Activated T-helper 17 cell treated with anti-CD3 and anti-CD28 coated beads, Interleukin-2, amount 50 U/mL, for 72 hours (primary cell): Measurements from ENCODE around the gene CSNK1G1. TPM values are rescaled to one million over a fixed set of nuclear protein-coding genes. Genes with fewer than 3 reads are reported as not detected.
"Not testable (repeated sequence)": the region's sequence is repeated elsewhere in the genome, so short reads cannot be mapped to it uniquely, and the experiment has no call there.

Experiments used
- ATAC-seq: fragments of 150-1000 bp; cut with Tn5 transposase; replicated peaks from 2 replicates; pipeline ENCODE4 v1.10.0; 2021; ENCODE audit warnings: mild to moderate bottlenecking, moderate library complexity
- H3K27ac Mint-ChIP-seq: one replicate; pipeline ENCODE4 v1.8.0; 2022; ENCODE audit warnings: mixed read lengths
- H3K27me3 Mint-ChIP-seq: one replicate; pipeline ENCODE4 v1.8.0; 2022; ENCODE audit warnings: mixed read lengths
- H3K36me3 Mint-ChIP-seq: one replicate; pipeline ENCODE4 v1.8.0; 2022; ENCODE audit warnings: low read depth, mild to moderate bottlenecking, mixed read lengths
- H3K4me1 Mint-ChIP-seq: one replicate; pipeline ENCODE4 v1.8.0; 2022; ENCODE audit warnings: mixed read lengths
- H3K4me3 Mint-ChIP-seq: one replicate; pipeline ENCODE4 v1.8.0; 2022; ENCODE audit warnings: mild to moderate bottlenecking, mixed read lengths
- H3K9me3 Mint-ChIP-seq: one replicate; pipeline ENCODE4 v1.8.0; 2022; ENCODE audit warnings: mixed read lengths
- total RNA-seq, 2 donors: library from RNA; stranded (reverse); gene quantifications; one replicate each; pipeline ENCODE4 v1.2.3, GENCODE V29; 2022

CSNK1G1 gene
- total RNA-seq, 2 donors from 2014 or later = 34.5 to 38.0 TPM

- peaks cover 47% of the 10 kb centered on the region for H3K36me3 Mint-ChIP-seq
- ATAC-seq, H3K4me1 Mint-ChIP-seq, H3K9me3 Mint-ChIP-seq, H3K27ac Mint-ChIP-seq, H3K27me3 Mint-ChIP-seq, H3K4me3 Mint-ChIP-seq: not testable (repeated sequence)
These were observed 15.4 kb upstream of the CSNK1G1 start for GRCh38 chr15:64371383-64371782.

GRCh38 chr15:64369078-64369607, 13.2 kb upstream of the CSNK1G1 start:
- ATAC-seq = no peak
- Mint-ChIP-seq H3K9me3 (no peaks in the 10 kb centered on the region), H3K36me3 (peaks cover 39% of the 10 kb centered on the region), H3K4me3 (no peak overlapping the region), H3K27ac (no peak overlapping the region), H3K4me1 (no peaks in the 10 kb centered on the region), H3K27me3 (no peaks in the 10 kb centered on the region)

GRCh38 chr15:64361259-64361658, 5.3 kb upstream of the CSNK1G1 start:
- Mint-ChIP-seq H3K9me3 (no peaks in the 10 kb centered on the region), H3K27ac (no peak overlapping the region), H3K4me1 (peaks cover 5% of the 10 kb centered on the region), H3K4me3 (no peak overlapping the region), H3K36me3 (peaks cover 16% of the 10 kb centered on the region), H3K27me3 (no peaks in the 10 kb centered on the region)
- no peak for ATAC-seq

DNA sequence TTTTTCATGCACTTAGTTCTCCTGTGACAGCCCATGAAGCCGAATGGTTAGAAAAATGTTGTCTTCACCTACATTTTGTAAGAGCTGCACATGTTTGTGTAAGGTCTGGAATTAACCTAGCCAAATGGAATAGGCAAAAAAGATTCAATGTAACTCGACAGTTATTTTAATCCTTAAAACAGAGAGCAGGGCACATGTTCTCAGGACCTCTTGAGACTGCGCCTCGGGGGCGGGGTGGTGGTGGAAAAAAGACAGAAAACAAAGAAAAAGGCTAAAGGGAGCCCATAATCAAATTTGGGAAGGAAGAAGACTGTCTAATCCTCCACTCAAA, 702 bp upstream of the CSNK1G1 start:
- Mint-ChIP-seq H3K4me1 (peaks cover 13% of the 10 kb centered on the region), H3K4me3 (peak overlapping the region; percentile 93), H3K27me3 (no peaks in the 10 kb centered on the region), H3K9me3 (no peaks in the 10 kb centered on the region), H3K27ac (peak overlapping the region; percentile 94), H3K36me3 (peaks cover 17% of the 10 kb centered on the region)
- ATAC-seq = no peak

DNA sequence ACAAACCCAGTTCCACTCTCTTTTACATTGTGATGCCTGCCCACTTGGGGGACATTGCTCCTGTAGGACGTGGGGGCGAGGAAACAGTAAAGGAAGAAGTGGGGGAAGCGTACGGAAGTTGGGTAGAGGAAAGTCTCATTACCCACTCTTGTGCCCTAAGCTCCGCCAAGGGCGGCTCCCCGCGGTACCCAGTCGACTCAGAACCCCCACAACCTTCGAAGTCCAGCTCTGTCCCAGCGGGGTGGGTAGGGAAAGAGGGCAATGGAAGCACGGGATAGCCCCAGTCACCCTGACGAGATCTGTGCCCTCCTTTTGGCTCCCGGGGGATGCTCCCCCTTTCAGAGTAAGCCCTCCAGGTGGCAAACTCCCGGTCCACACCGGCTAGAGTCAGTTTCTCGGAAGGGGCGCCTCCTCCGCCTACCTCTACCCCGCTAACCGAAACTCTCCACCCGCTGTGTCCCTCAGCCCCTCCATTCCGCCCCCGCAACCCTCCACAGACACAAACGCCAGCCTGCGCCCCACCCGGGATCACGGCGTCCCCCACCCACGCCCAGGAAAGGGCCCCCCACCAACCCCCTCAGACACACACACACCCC, 527 bp downstream of the CSNK1G1 start:
- H3K4me1 Mint-ChIP-seq = peaks cover 13% of the 10 kb centered on the region
- H3K4me3 Mint-ChIP-seq = peak overlapping the region; percentile 93
- ATAC-seq = peak; percentile 29
- peak overlapping the region; percentile 94 for H3K27ac Mint-ChIP-seq
- H3K27me3 Mint-ChIP-seq = no peaks in the 10 kb centered on the region
- H3K9me3 Mint-ChIP-seq = no peaks in the 10 kb centered on the region
- peaks cover 26% of the 10 kb centered on the region for H3K36me3 Mint-ChIP-seq

DNA sequence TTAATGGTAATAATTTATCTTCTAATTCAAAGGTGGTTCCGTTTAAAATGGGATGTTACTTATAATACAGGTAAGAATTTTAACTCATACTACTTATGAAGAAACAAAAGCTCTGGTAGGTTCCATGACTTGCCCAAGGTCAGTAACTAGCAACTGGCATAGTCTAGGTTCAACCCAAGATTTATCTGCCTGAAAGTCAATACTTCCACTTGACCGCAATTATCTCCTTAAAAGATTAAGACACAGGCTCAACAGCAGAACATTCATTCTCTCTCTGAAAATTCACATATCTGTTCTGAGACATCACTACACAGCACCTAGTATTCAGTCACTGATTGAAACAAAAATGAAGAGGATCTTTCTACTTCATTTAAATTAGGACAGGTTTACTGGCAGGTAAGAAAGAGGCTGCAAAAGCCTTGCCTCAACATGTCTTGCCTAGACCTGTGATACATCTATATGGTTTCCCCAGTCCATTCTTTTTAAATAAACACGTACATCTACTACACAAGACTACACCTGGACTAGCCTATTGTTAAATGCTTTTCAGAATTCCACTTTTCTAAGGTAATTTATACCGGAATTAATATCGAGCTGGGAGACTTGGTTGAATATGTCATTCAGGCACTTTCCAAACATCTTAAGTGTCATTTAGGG, 1.2 kb downstream of the CSNK1G1 start:
- Mint-ChIP-seq H3K4me3 (peak overlapping the region; percentile 93), H3K36me3 (peaks cover 28% of the 10 kb centered on the region), H3K9me3 (no peaks in the 10 kb centered on the region), H3K4me1 (peaks cover 13% of the 10 kb centered on the region), H3K27me3 (no peaks in the 10 kb centered on the region), H3K27ac (peak overlapping the region; percentile 94)
- no peak for ATAC-seq

DNA sequence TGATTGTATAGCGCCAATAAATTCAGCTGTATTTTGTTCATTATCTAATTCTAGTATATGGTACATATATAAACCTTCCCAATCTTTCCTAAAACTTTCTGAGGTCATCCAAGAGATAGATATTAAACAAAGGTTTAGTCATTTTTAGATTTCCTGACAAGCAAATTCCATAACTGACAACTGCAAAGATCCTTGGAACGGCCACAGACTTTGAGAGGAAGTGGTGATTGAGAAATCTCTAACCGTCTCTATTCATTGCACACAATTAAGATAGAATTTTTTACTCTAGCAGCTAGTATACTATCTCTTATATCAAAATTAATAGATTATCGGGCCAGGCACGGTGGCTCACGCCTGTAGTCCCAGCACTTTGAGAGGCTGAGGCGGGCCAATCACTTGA, 4.7 kb downstream of the CSNK1G1 start:
- Mint-ChIP-seq H3K27me3 (no peaks in the 10 kb centered on the region), H3K4me3 (no peak overlapping the region), H3K4me1 (peaks cover 8% of the 10 kb centered on the region), H3K9me3 (no peaks in the 10 kb centered on the region), H3K36me3 (peaks cover 62% of the 10 kb centered on the region), H3K27ac (no peak overlapping the region)
- no peak for ATAC-seq

GRCh38 chr15:64349375-64349774, 6.6 kb downstream of the CSNK1G1 start:
- Mint-ChIP-seq H3K36me3 (peaks cover 55% of the 10 kb centered on the region), H3K27ac (no peak overlapping the region), H3K27me3 (no peaks in the 10 kb centered on the region)

DNA sequence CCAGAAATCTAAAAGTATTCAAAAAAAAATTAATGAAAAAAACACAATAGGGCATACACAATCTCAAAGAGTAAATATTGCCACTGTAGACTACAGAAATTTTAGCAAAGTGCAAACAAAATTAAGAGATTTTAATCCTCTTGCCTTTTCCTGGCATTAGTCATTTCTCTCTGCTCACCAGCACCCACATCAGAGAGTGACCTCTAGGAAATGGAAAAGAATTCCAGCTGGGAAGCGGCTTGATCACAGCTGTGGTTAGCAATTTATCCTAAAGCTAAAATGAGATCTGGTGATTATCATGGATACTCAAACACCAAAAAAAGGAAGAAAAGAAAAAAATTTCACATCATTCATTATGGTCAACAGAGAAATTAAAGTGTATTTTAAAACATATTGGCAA, 7.5 kb downstream of the CSNK1G1 start:
- no peak overlapping the region for H3K4me3 Mint-ChIP-seq
- peaks cover 56% of the 10 kb centered on the region for H3K36me3 Mint-ChIP-seq
- peaks cover 5% of the 10 kb centered on the region for H3K4me1 Mint-ChIP-seq
- H3K9me3 Mint-ChIP-seq = no peaks in the 10 kb centered on the region
- no peak overlapping the region for H3K27ac Mint-ChIP-seq
- no peak for ATAC-seq
- no peaks in the 10 kb centered on the region for H3K27me3 Mint-ChIP-seq

More at GRCh38 chr15:64349375-64349774, 6.6 kb downstream of the CSNK1G1 start:
- Mint-ChIP-seq H3K4me3 (no peak overlapping the region), H3K9me3 (no peaks in the 10 kb centered on the region), H3K4me1 (peaks cover 4% of the 10 kb centered on the region)
- no peak for ATAC-seq

- ATAC-seq, H3K4me3 Mint-ChIP-seq, H3K27me3 Mint-ChIP-seq, H3K27ac Mint-ChIP-seq, H3K9me3 Mint-ChIP-seq, H3K4me1 Mint-ChIP-seq: not testable (repeated sequence)
- peaks cover 72% of the 10 kb centered on the region for H3K36me3 Mint-ChIP-seq
These were observed 9.7 kb downstream of the CSNK1G1 start for GRCh38 chr15:64346242-64346641.

- Mint-ChIP-seq H3K36me3 (peaks cover 71% of the 10 kb centered on the region), H3K27me3 (no peaks in the 10 kb centered on the region), H3K4me3 (no peak overlapping the region), H3K4me1 (peaks cover 10% of the 10 kb centered on the region), H3K27ac (no peak overlapping the region), H3K9me3 (no peaks in the 10 kb centered on the region)
- no peak for ATAC-seq
These were observed 11.2 kb downstream of the CSNK1G1 start for GRCh38 chr15:64344651-64345294.

- no peak overlapping the region for H3K27ac Mint-ChIP-seq
- no peak for ATAC-seq
- H3K27me3 Mint-ChIP-seq = no peaks in the 10 kb centered on the region
- no peak overlapping the region for H3K4me3 Mint-ChIP-seq
- peaks cover 68% of the 10 kb centered on the region for H3K36me3 Mint-ChIP-seq
- H3K4me1 Mint-ChIP-seq = peaks cover 10% of the 10 kb centered on the region
- H3K9me3 Mint-ChIP-seq = no peaks in the 10 kb centered on the region
These were observed 12.1 kb downstream of the CSNK1G1 start for GRCh38 chr15:64343841-64344240.

DNA sequence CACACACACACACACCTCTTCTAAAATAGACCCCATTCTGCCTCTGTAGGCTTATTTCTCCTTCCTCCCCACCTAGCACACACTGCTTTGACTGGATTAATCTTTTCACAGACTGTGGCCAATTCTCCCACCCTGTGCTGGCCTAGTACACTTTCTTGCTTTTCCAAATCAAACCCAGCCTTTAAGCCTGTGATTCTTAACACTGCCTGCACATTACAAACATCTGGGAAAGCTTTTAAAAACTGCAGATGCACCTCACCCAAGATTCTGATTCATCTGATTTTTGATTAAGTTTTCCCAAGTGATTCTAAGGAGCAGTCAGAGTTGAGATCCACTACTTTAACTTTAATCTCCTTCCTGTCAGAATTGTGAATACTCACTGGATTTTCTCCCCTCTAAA, 12.8 kb downstream of the CSNK1G1 start:
- H3K27ac Mint-ChIP-seq = no peak overlapping the region
- no peaks in the 10 kb centered on the region for H3K9me3 Mint-ChIP-seq
- H3K36me3 Mint-ChIP-seq = peaks cover 63% of the 10 kb centered on the region
- no peak overlapping the region for H3K4me3 Mint-ChIP-seq
- H3K27me3 Mint-ChIP-seq = no peaks in the 10 kb centered on the region
- peaks cover 10% of the 10 kb centered on the region for H3K4me1 Mint-ChIP-seq
- no peak for ATAC-seq

DNA sequence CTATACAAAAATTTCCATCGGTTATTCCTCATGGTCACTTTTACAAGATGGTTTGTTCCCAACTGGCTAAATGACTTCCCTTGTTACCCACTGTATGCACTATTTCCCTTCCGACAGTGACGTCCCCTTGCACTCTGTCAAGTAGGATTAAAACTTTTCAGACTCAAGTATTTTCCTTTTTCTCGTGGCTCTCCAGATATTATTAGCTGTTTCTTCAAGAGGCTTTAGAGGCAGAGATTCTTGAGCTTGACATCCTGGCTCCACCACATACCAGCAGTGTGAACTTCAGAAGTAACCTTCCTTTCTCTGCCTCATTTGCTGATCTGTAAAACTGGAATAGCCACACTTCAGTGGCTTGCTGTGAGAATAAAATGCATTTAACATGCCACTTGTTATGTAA, 14.0 kb downstream of the CSNK1G1 start:
- H3K4me3 Mint-ChIP-seq = no peak overlapping the region
- peaks cover 15% of the 10 kb centered on the region for H3K4me1 Mint-ChIP-seq
- H3K9me3 Mint-ChIP-seq = no peaks in the 10 kb centered on the region
- no peak for ATAC-seq
- no peaks in the 10 kb centered on the region for H3K27me3 Mint-ChIP-seq
- H3K27ac Mint-ChIP-seq = no peak overlapping the region
- peaks cover 57% of the 10 kb centered on the region for H3K36me3 Mint-ChIP-seq

GRCh38 chr15:64340355-64340754, 15.6 kb downstream of the CSNK1G1 start:
- no peaks in the 10 kb centered on the region for H3K27me3 Mint-ChIP-seq
- no peak overlapping the region for H3K4me3 Mint-ChIP-seq
- H3K36me3 Mint-ChIP-seq = peaks cover 47% of the 10 kb centered on the region
- H3K4me1 Mint-ChIP-seq = peaks cover 24% of the 10 kb centered on the region
- H3K9me3 Mint-ChIP-seq = no peaks in the 10 kb centered on the region
- H3K27ac Mint-ChIP-seq = no peak overlapping the region
- ATAC-seq = no peak
